CD4-positive, alpha-beta T cell (primary cell): ENCODE data around the gene STX1B. TPM values are rescaled to one million over a fixed set of nuclear protein-coding genes. Genes with fewer than 3 reads are reported as not detected.

Source experiments
- ATAC-seq: fragments of 200-7000 bp; cut with Tn5 transposase; one replicate; pipeline ENCODE4 v1.10.0; 2022; ENCODE audit warnings: mild to moderate bottlenecking; ENCODE audit not compliant: poor library complexity
- CTCF ChIA-PET: fragments of 350-600 bp; sonication (Branson Sonifier 250); formaldehyde crosslinking; loops from one replicate; lab custom pipeline; 2021; ENCODE audit warnings: antibody characterized with exemption, inconsistent platforms; lab: Charles Lee
- POLR2A ChIA-PET: fragments of 350-600 bp; sonication (Branson Sonifier 250); formaldehyde crosslinking; loops from one replicate; lab custom pipeline; 2021; ENCODE audit warnings: antibody characterized with exemption, inconsistent platforms; lab: Charles Lee
- DNase-seq, 14 experiments: peaks; one replicate each; pipeline ENCODE4 v3.0.0-alpha.2; 2013 to 2020; ENCODE audit warnings: mixed read lengths in 2 of 14
- H3K27ac ChIP-seq, 2 donors: one replicate each; pipeline versions ENCODE4 v1.5.1 to v1.7.0; 2013; ENCODE audit warnings: low read length in 2 of 2, low read depth in 1 of 2, mild to moderate bottlenecking in 1 of 2
- H3K27me3 ChIP-seq, 2 experiments: 1 replicate in 1 of 2; 2 replicates in 1 of 2; pipeline versions ENCODE4 v1.6.1 to v1.7.0; 2013; ENCODE audit warnings: low read length in 2 of 2, control low read depth in 1 of 2, mild to moderate bottlenecking in 1 of 2, moderate library complexity in 1 of 2; ENCODE audit not compliant: insufficient read depth in 2 of 2, control insufficient read depth in 1 of 2
- H3K36me3 ChIP-seq: one replicate; pipeline ENCODE4 v1.6.1; 2013; ENCODE audit warnings: low read length, control low read depth; ENCODE audit not compliant: insufficient read depth
- H3K4me1 ChIP-seq: one replicate; pipeline ENCODE4 v1.6.1; 2013; ENCODE audit warnings: low read length, control low read depth; ENCODE audit not compliant: insufficient read depth
- H3K4me3 ChIP-seq: one replicate; pipeline ENCODE4 v1.5.1; 2013; ENCODE audit warnings: mild to moderate bottlenecking, low read length, moderate library complexity
- H3K9me3 ChIP-seq, 2 experiments: 1 replicate in 1 of 2; 2 replicates in 1 of 2; pipeline versions ENCODE4 v1.6.1 to v1.7.0; 2013; ENCODE audit warnings: low read length in 2 of 2, mild to moderate bottlenecking in 2 of 2, control low read depth in 1 of 2, moderate library complexity in 1 of 2; ENCODE audit not compliant: control insufficient read depth in 1 of 2, insufficient read depth in 1 of 2
- H3K27ac Mint-ChIP-seq: one replicate; pipeline ENCODE4 v1.8.0; 2020; ENCODE audit warnings: mixed read lengths
- H3K27me3 Mint-ChIP-seq: one replicate; pipeline ENCODE4 v1.8.0; 2021; ENCODE audit warnings: mixed read lengths
- H3K36me3 Mint-ChIP-seq: one replicate; pipeline ENCODE4 v1.8.0; 2021; ENCODE audit warnings: low read depth, mixed read lengths
- H3K4me1 Mint-ChIP-seq: one replicate; pipeline ENCODE4 v1.8.0; 2021; ENCODE audit warnings: low read depth, mixed read lengths
- H3K4me3 Mint-ChIP-seq: one replicate; pipeline ENCODE4 v1.8.0; 2020; ENCODE audit warnings: mild to moderate bottlenecking, mixed read lengths
- H3K9me3 Mint-ChIP-seq: one replicate; pipeline ENCODE4 v1.8.0; 2020; ENCODE audit warnings: mixed read lengths
- CTCF ChIP-seq: fragments of 200-600 bp; IDR thresholded peaks from one replicate; pipeline ENCODE4 v1.8.0; 2022; ENCODE audit warnings: antibody characterized with exemption, mild to moderate bottlenecking
- intact Hi-C, 2 experiments: fragments of 100-400 bp; cut with DNase I in 1 of 2; cut with micrococcal nuclease in 1 of 2; formaldehyde crosslinking; loops; one replicate each; pipeline versions ENCODE4 v1.15.1 to v1.9.0; 2023 to 2025; cut with DNase I, micrococcal nuclease
- total RNA-seq, 174 experiments: library from RNA in 2 of 174; stranded (reverse) in 2 of 174; gene quantifications; one replicate each; pipeline ENCODE4 v1.2.3 and lab custom pipeline; 2021 to 2026

Gene STX1B
- total RNA-seq, 2 experiments from 2014 or later = 2.9 to 3.1 TPM

- Histone ChIP-seq H3K27ac (no peak overlapping the region), H3K36me3 (no peaks in the 10 kb centered on the region), H3K4me1 (peaks cover 35% of the 10 kb centered on the region), H3K9me3 (peaks cover 0 to 6% of the 10 kb centered on the region in 2 experiments), H3K4me3 (peak overlapping the region; percentile 70), H3K27me3 (no peaks in the 10 kb centered on the region)
- peak overlapping the region; percentile 86 for H3K4me3 Mint-ChIP-seq
- no peaks in the 10 kb centered on the region for H3K36me3 Mint-ChIP-seq
- DNase-seq (no peak), ATAC-seq (no peak)
- TF ChIP-seq CTCF = no peak
- peaks cover 19% of the 10 kb centered on the region for H3K4me1 Mint-ChIP-seq
- intact Hi-C loops = loop anchor here in 1 of 2 experiments (10.0 kb wide), 2 partner anchors 124 to 914 kb away; partner anchors contain the start of genes ZNF646 and ZNF668
- CTCF ChIA-PET = interaction anchor here (1.2 to 1.3 kb wide), 2 partner anchors 8 to 192 kb away, joined by 4 to 6 read pairs; no protein-coding TSS in a partner anchor
- no peak overlapping the region for H3K27ac Mint-ChIP-seq
- no peaks in the 10 kb centered on the region for H3K9me3 Mint-ChIP-seq
- H3K27me3 Mint-ChIP-seq = no peaks in the 10 kb centered on the region
- POLR2A ChIA-PET = interaction anchor here (0.7 to 1.7 kb wide), 5 partner anchors 10 to 919 kb away, joined by 3 to 7 read pairs (median 3); no protein-coding TSS in a partner anchor
These were observed 59.8 kb downstream of the STX1B start for GRCh38 chr16:30950516-30951065.

- ChIA-PET POLR2A (interaction anchor here (0.6 to 1.7 kb wide), 13 partner anchors 8 to 920 kb away, joined by 3 to 7 read pairs (median 3); partner anchors contain the start of genes KAT8, PYCARD and SETD1A), CTCF (interaction anchor here (1.2 to 1.3 kb wide), 2 partner anchors 8 to 192 kb away, joined by 4 to 6 read pairs; no protein-coding TSS in a partner anchor)
- ATAC-seq (peak; percentile 42), DNase-seq (peak in 7 of 14 experiments; percentile 11 to 60 (median 42))
- peaks cover 0 to 6% of the 10 kb centered on the region in 2 experiments for H3K9me3 ChIP-seq
- no peak for TF ChIP-seq CTCF
- H3K27ac ChIP-seq = peak overlapping the region; percentile 49 to 56
- Mint-ChIP-seq H3K27ac (peak overlapping the region; percentile 76), H3K9me3 (no peaks in the 10 kb centered on the region), H3K36me3 (no peaks in the 10 kb centered on the region), H3K27me3 (no peaks in the 10 kb centered on the region), H3K4me1 (peaks cover 19% of the 10 kb centered on the region), H3K4me3 (peak overlapping the region; percentile 86)
- no peaks in the 10 kb centered on the region for H3K36me3 ChIP-seq
- intact Hi-C loops = loop anchor here in 1 of 2 experiments (10.0 kb wide), 2 partner anchors 125 to 915 kb away; partner anchors contain the start of genes ZNF646 and ZNF668
- H3K27me3 ChIP-seq = no peaks in the 10 kb centered on the region
- H3K4me3 ChIP-seq = peak overlapping the region; percentile 70
- peaks cover 35% of the 10 kb centered on the region for H3K4me1 ChIP-seq
These were observed 60.6 kb downstream of the STX1B start for GRCh38 chr16:30949650-30950515.
